Endothelial cell of umbilical vein (primary cell): ENCODE results near the gene GEN1. TPM values are rescaled to one million over a fixed set of nuclear protein-coding genes. Genes with fewer than 3 reads are reported as not detected.

ENCODE experiments used
- BruUV-seq: library from RNA; stranded (reverse); fragments of 400-500 nt; replicated peaks from 2 replicates; lab custom pipeline; 2021; lab: Mats Ljungman, UMichigan
- CTCF ChIA-PET: fragments of 300-600, 350-600 bp; sonication (Branson Sonifier 250); formaldehyde crosslinking; loops from one replicate; lab custom pipeline; 2021; ENCODE audit warnings: antibody characterized with exemption, inconsistent platforms; lab: Charles Lee
- POLR2A ChIA-PET: fragments of 300-600, 350-600 bp; sonication (Branson Sonifier 250); formaldehyde crosslinking; loops from one replicate; lab custom pipeline; 2021; ENCODE audit warnings: antibody characterized with exemption, inconsistent platforms; lab: Charles Lee
- DNase-seq: peaks from one replicate; pipeline ENCODE4 v3.0.0-alpha.2; 2011; ENCODE audit warnings: low read depth, low spot score
- FAIRE-seq: peaks from 2 replicates; lab custom pipeline; 2011; peaks lifted over from hg19 to GRCh38; lab: Jason Lieb, UNC
- H2AFZ ChIP-seq: 2 replicates; pipeline ENCODE4 v1.6.0; 2012; ENCODE audit warnings: low read depth, low read length, control low read depth, inconsistent platforms
- H3K27ac ChIP-seq: 2 replicates; pipeline ENCODE4 v1.5.1; 2011; ENCODE audit warnings: low read depth, mild to moderate bottlenecking, control low read depth, low read length, moderate library complexity; ENCODE audit not compliant: insufficient read depth
- H3K27me3 ChIP-seq, 2 experiments: 2 replicates each; pipeline versions ENCODE4 v1.6.0 to v1.6.1; 2011; ENCODE audit warnings: low read length in 2 of 2, mixed read lengths in 1 of 2; ENCODE audit not compliant: control insufficient read depth in 2 of 2, insufficient read depth in 2 of 2
- H3K36me3 ChIP-seq, 2 experiments: 2 replicates in 1 of 2; 3 replicates in 1 of 2; pipeline ENCODE4 v1.5.1; 2011; ENCODE audit warnings: low read length in 2 of 2, mild to moderate bottlenecking in 1 of 2, moderate library complexity in 1 of 2; ENCODE audit not compliant: control insufficient read depth in 2 of 2, insufficient read depth in 2 of 2; ENCODE audit errors: extremely low read depth in 1 of 2
- H3K4me1 ChIP-seq: 3 replicates; pipeline ENCODE4 v1.5.1; 2011; ENCODE audit warnings: mild to moderate bottlenecking, low read length; ENCODE audit not compliant: control insufficient read depth, insufficient read depth; ENCODE audit errors: extremely low read depth
- H3K4me2 ChIP-seq: 2 replicates; pipeline ENCODE4 v1.6.1; 2011; ENCODE audit warnings: low read length, control low read depth, mixed read lengths; ENCODE audit not compliant: insufficient read depth
- H3K4me3 ChIP-seq, 3 experiments: fragments of 200-600 bp in 1 of 3; sonication (generic), shearing (Covaris generic) in 1 of 3; replicated peaks in 1 of 3; 2 replicates each; pipeline ENCODE4 v1.5.1; 2011 to 2016; ENCODE audit warnings: control low read depth in 3 of 3, low read length in 3 of 3, mild to moderate bottlenecking in 2 of 3, inconsistent platforms in 1 of 3, low read depth in 1 of 3, moderate library complexity in 1 of 3; ENCODE audit not compliant: insufficient read depth in 1 of 3
- H3K79me2 ChIP-seq: 2 replicates; pipeline ENCODE4 v1.6.0; 2012; ENCODE audit warnings: low read length, inconsistent platforms; ENCODE audit not compliant: control insufficient read depth, insufficient read depth
- H3K9ac ChIP-seq: replicated peaks from 2 replicates; pipeline ENCODE3; 2011; ENCODE audit warnings: low read length, control low read depth; ENCODE audit not compliant: insufficient read depth; ENCODE audit errors: extremely low read depth
- H3K9me1 ChIP-seq: replicated peaks from 3 replicates; pipeline ENCODE4 v1.6.0; 2011; ENCODE audit warnings: mild to moderate bottlenecking, low read length; ENCODE audit not compliant: control insufficient read depth, insufficient read depth; ENCODE audit errors: extremely low read depth
- H3K9me3 ChIP-seq: replicated peaks from 2 replicates; pipeline ENCODE4 v1.5.1; 2012; ENCODE audit warnings: low read length, inconsistent platforms; ENCODE audit not compliant: control insufficient read depth, insufficient read depth
- H4K20me1 ChIP-seq: replicated peaks from 2 replicates; pipeline ENCODE3; 2011; ENCODE audit warnings: mild to moderate bottlenecking, low read length; ENCODE audit not compliant: control insufficient read depth, insufficient read depth; ENCODE audit errors: extremely low read depth
- CTCF ChIP-seq, 2 donors: IDR thresholded peaks; 1 replicate in 1 of 2; 2 replicates in 1 of 2; pipeline ENCODE4 v1.5.1; 2011; ENCODE audit warnings: low read length in 2 of 2, mild to moderate bottlenecking in 2 of 2, moderate library complexity in 2 of 2, control low read depth in 1 of 2, inconsistent platforms in 1 of 2, low read depth in 1 of 2; ENCODE audit not compliant: insufficient read depth in 1 of 2; ENCODE audit errors: extremely low read depth in 1 of 2
- EZH2 ChIP-seq: IDR thresholded peaks from 2 replicates; pipeline ENCODE4 v1.6.1; 2012; ENCODE audit warnings: borderline replicate concordance, low read depth, mild to moderate bottlenecking, moderate library complexity, low read length, inconsistent platforms; ENCODE audit not compliant: severe bottlenecking
- FOS ChIP-seq: IDR thresholded peaks from 2 replicates; pipeline ENCODE4 v1.6.1; 2011; ENCODE audit warnings: mild to moderate bottlenecking, low read length, moderate library complexity, borderline replicate concordance; ENCODE audit not compliant: insufficient read depth
- GATA2 ChIP-seq: IDR thresholded peaks from 2 replicates; pipeline ENCODE4 v1.7.0; 2011; ENCODE audit warnings: low read depth, mild to moderate bottlenecking, moderate library complexity, mixed read lengths, low read length; ENCODE audit not compliant: insufficient read length, insufficient read depth
- JUN ChIP-seq: IDR thresholded peaks from 2 replicates; pipeline ENCODE4 v1.6.1; 2011; ENCODE audit warnings: borderline replicate concordance, low read depth; ENCODE audit not compliant: insufficient read length, insufficient read depth
- MYC ChIP-seq: IDR thresholded peaks from one replicate; pipeline ENCODE4 v1.6.1; 2011; ENCODE audit warnings: mild to moderate bottlenecking, low read depth, low read length
- POLR2A ChIP-seq: IDR thresholded peaks from 2 replicates; pipeline ENCODE4 v1.6.1; 2012; ENCODE audit warnings: low read depth, mild to moderate bottlenecking, control low read depth, low read length
- POLR2AphosphoS5 ChIP-seq: IDR thresholded peaks from 2 replicates; pipeline ENCODE4 v1.6.1; 2012; ENCODE audit warnings: low read depth, mild to moderate bottlenecking, control low read depth, low read length, moderate library complexity; ENCODE audit not compliant: insufficient read depth
- dilution Hi-C: fragments of 300-500 bp; cut with MboI; formaldehyde crosslinking; loops from one replicate; pipeline ENCODE4 v1.15.0; 2019; ENCODE audit warnings: low sequenced_read_pairs; ENCODE audit not compliant: extremely low pct_ligation_motif_present
- intact Hi-C: fragments of 100-400 bp; cut with micrococcal nuclease; formaldehyde crosslinking; loops from one replicate; pipeline ENCODE4 v1.10.0; 2022
- polyA plus RNA-seq, 4 experiments: library from polyadenylated mRNA; depleted of rRNA in 3 of 4; stranded (reverse) in 3 of 4; unstranded in 1 of 4; fragments of >200 nt; gene quantifications; 2 replicates each; pipeline versions ENCODE4 v1.2.1 to v1.2.3, GENCODE V29; 2011 to 2012; ENCODE audit warnings: missing spikeins in 1 of 4
- total RNA-seq: library from RNA; stranded (reverse); gene quantifications from 2 replicates; pipeline ENCODE4 v1.2.3, GENCODE V29; 2021
- TF ChIP-seq, protein P1 (sequence below): IDR thresholded peaks from 2 replicates; pipeline ENCODE4 v1.6.1; 2011; ENCODE audit not compliant: insufficient read depth, insufficient read length

The GEN1 gene
- total and polyA plus RNA-seq, 2 donors (not counting 3 experiments of a cell fraction or from before 2014, with no cell fraction given), result 8.1 to 29.6 TPM

DNA sequence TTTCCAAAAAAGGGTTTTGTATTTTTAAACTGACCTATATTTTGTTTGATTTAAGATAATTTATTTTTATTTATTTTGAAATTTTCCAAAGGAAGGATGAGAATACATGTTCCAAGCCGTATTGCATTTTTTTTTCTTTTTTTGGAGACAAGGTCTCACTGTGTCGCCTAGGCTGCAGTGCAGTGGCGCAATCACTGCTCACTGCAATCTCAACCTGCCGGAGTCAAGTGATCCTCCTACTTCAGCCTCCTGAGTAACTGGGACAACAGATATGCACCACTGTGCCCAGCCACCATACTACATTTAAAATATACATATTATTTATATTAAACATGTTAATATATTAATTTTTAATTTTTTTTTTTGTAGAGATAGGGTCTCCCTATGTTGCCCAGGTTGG is 15.0 kb downstream of the GEN1 start:
- no peak overlapping the region for H3K27ac ChIP-seq
- H3K4me2 ChIP-seq, result no peak overlapping the region
- H4K20me1 ChIP-seq, result no peaks in the 10 kb centered on the region
- no TSS peak for BruUV-seq
- FAIRE-seq (no peak), DNase-seq (no peak)
- H3K9me3 ChIP-seq, result no peaks in the 10 kb centered on the region
- no peak overlapping the region for H3K4me3 ChIP-seq
- intact Hi-C loops (no loop called here), dilution Hi-C loops (no loop called here)
- H3K9ac ChIP-seq, result no peak overlapping the region
- POLR2A ChIA-PET, result no interaction called here
- H3K79me2 ChIP-seq, result no peaks in the 10 kb centered on the region
- no peak overlapping the region for H2AFZ ChIP-seq
- TF ChIP-seq JUN (no peak), MYC (no peak), GATA2 (no peak), POLR2A (no peak), FOS (no peak)
- TF ChIP-seq, protein P1, sequence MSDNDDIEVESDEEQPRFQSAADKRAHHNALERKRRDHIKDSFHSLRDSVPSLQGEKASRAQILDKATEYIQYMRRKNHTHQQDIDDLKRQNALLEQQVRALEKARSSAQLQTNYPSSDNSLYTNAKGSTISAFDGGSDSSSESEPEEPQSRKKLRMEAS, result no peak
- H3K27me3 ChIP-seq, result no peaks in the 10 kb centered on the region
- H3K9me1 ChIP-seq, result no peaks in the 10 kb centered on the region
- H3K4me1 ChIP-seq, result no peaks in the 10 kb centered on the region
- CTCF ChIA-PET, result no interaction called here
- peaks cover 0 to 11% of the 10 kb centered on the region in 2 experiments for H3K36me3 ChIP-seq

DNA sequence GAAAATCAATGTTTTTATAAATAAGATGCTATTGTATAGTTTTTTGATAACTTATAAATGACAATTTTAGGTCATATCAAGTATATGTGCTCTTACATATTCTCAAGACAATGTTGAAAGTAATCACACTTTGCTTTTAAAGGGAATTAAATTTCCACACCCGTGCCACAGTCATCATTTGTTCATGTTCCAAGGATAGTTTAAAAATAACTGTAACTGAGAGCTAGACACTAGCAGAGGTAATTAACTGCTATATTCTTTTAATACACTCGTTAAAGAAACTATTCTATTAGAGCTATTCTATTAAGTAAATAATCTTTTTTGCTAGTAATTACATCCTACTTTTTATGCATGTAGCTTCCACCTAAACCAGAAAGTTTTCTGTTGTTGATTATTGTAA is 18.0 kb downstream of the GEN1 start:
- Histone ChIP-seq H3K4me2 (no peak overlapping the region), H4K20me1 (no peaks in the 10 kb centered on the region), H3K9ac (no peak overlapping the region), H3K4me1 (no peaks in the 10 kb centered on the region), H3K9me1 (no peaks in the 10 kb centered on the region), H3K36me3 (peaks cover 0 to 5% of the 10 kb centered on the region in 2 experiments), H3K9me3 (no peaks in the 10 kb centered on the region), H2AFZ (no peak overlapping the region), H3K27me3 (no peaks in the 10 kb centered on the region), H3K79me2 (no peaks in the 10 kb centered on the region), H3K27ac (no peak overlapping the region), H3K4me3 (no peak overlapping the region)
- intact Hi-C loops, result no loop called here
- dilution Hi-C loops, result no loop called here
- ChIA-PET POLR2A (no interaction called here), CTCF (interaction anchor here (0.7 kb wide), 1 partner anchor 15 kb away, joined by 3 read pairs; no protein-coding TSS in a partner anchor)
- FAIRE-seq (no peak), DNase-seq (no peak)
- TF ChIP-seq POLR2A (no peak), FOS (no peak), MYC (no peak), POLR2AphosphoS5 (no peak), EZH2 (no peak), JUN (no peak), GATA2 (no peak), CTCF (IDR thresholded peaks at IDR 0.05; ENCODE audit: extremely low read depth in 1 of 2, insufficient read depth in 1 of 2, low read depth in 1 of 2, low read length in 2 of 2) (no peak)
- TF ChIP-seq, protein P1, result no peak
- BruUV-seq, result no TSS peak
